Neural progenitor cell (in vitro differentiated cells): Measurements from ENCODE around the gene KIAA0825.

Experiments used
- EZH2 ChIP-seq: fragments of 200-600 bp; sonication (generic); IDR thresholded peaks from 2 replicates; pipeline ENCODE4 v1.6.1; 2017; ENCODE audit warnings: antibody characterized with exemption, mild to moderate bottlenecking, moderate library complexity
- TF ChIP-seq, protein P1 (sequence below): fragments of 200-600 bp; sonication (generic); IDR thresholded peaks from 2 replicates; pipeline ENCODE4 v1.5.1; 2017; ENCODE audit warnings: antibody characterized with exemption, mild to moderate bottlenecking

DNA sequence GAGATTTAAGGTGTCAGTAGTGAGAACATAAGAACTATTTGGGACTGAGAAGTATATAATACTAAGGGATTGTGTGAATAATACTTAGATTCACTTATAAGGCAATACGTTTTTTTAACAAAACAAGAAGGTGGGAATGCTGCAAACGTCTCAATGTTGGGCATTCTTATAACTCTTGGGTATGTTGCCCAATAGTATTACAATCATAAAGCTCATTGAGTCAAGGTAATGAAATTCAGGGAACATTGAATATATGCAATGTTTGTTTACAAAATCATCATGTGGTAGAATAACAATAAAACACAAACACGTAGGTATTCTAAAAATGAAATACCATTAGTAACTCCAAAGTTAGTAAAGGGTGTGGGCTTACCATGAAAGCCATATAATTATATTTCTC, 400.7 kb downstream of the KIAA0825 start:
- TF ChIP-seq, protein P1, sequence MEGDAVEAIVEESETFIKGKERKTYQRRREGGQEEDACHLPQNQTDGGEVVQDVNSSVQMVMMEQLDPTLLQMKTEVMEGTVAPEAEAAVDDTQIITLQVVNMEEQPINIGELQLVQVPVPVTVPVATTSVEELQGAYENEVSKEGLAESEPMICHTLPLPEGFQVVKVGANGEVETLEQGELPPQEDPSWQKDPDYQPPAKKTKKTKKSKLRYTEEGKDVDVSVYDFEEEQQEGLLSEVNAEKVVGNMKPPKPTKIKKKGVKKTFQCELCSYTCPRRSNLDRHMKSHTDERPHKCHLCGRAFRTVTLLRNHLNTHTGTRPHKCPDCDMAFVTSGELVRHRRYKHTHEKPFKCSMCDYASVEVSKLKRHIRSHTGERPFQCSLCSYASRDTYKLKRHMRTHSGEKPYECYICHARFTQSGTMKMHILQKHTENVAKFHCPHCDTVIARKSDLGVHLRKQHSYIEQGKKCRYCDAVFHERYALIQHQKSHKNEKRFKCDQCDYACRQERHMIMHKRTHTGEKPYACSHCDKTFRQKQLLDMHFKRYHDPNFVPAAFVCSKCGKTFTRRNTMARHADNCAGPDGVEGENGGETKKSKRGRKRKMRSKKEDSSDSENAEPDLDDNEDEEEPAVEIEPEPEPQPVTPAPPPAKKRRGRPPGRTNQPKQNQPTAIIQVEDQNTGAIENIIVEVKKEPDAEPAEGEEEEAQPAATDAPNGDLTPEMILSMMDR = no peak
- no peak for TF ChIP-seq EZH2
